D721Med (cell line): Measurements from ENCODE around the gene PABPN1.

Source experiments
- DNase-seq: peaks from one replicate; pipeline ENCODE4 v3.0.0; 2011; ENCODE audit warnings: low spot score; ENCODE audit not compliant: insufficient read length
- FAIRE-seq: peaks from 2 replicates; lab custom pipeline; 2011; peaks lifted over from hg19 to GRCh38; lab: Jason Lieb, UNC
- CTCF ChIP-seq: IDR thresholded peaks from 2 replicates; pipeline ENCODE4 v1.5.1; 2012; ENCODE audit warnings: mild to moderate bottlenecking, control low read depth; ENCODE audit not compliant: insufficient read depth; ENCODE audit errors: missing control alignments

PABPN1 gene

GRCh38 chr14:23286020-23286901, 35.0 kb upstream of the PABPN1 start, which contains the start of gene HOMEZ:
Gene HOMEZ, minus strand, starts transcription at chr14:23286132. Its CDS starts 180 bp downstream, at chr14:23285952.
- FAIRE-seq (no peak), DNase-seq (peak; percentile 88)
- TF ChIP-seq CTCF, result no peak

- no peak for DNase-seq
- no peak for FAIRE-seq
- no peak for TF ChIP-seq CTCF
Observed at GRCh38 chr14:23286902-23287479, 34.3 kb upstream of the PABPN1 start.

GRCh38 chr14:23294734-23295561, 26.3 kb upstream of the PABPN1 start:
- DNase-seq (no peak), FAIRE-seq (no peak)
- peak; percentile 75 for TF ChIP-seq CTCF

- FAIRE-seq (no peak), DNase-seq (no peak)
- no peak for TF ChIP-seq CTCF
Observed at GRCh38 chr14:23296012-23296777, 25.1 kb upstream of the PABPN1 start.

GRCh38 chr14:23297096-23297495, 24.2 kb upstream of the PABPN1 start:
- FAIRE-seq, result no peak
- no peak for TF ChIP-seq CTCF
- no peak for DNase-seq

- DNase-seq (no peak), FAIRE-seq (no peak)
- TF ChIP-seq CTCF, result no peak
Observed at GRCh38 chr14:23297611-23298277, 23.5 kb upstream of the PABPN1 start.
